Neural progenitor cell (in vitro differentiated cells): ENCODE results near the gene CNTD1. TPM values are rescaled to one million over a fixed set of nuclear protein-coding genes. Genes with fewer than 3 reads are reported as not detected.

ENCODE experiments used
- DNase-seq: peaks from one replicate; pipeline ENCODE4 v3.0.0-alpha.2; 2016; ENCODE audit warnings: low spot score
- H2AFZ ChIP-seq: fragments of 200-600 bp; sonication (generic); replicated peaks from 2 replicates; pipeline ENCODE4 v1.6.1; 2016; ENCODE audit warnings: antibody characterized with exemption
- H3F3A ChIP-seq: fragments of 200-600 bp; sonication (generic); 2 replicates; pipeline ENCODE4 v1.6.1; 2016; ENCODE audit warnings: antibody characterized with exemption, low read depth
- H3K27ac ChIP-seq: fragments of 200-600 bp; sonication (generic); 2 replicates; pipeline ENCODE4 v1.5.1; 2016; ENCODE audit warnings: mild to moderate bottlenecking
- H3K27me3 ChIP-seq: fragments of 200-600 bp; sonication (generic); 2 replicates; pipeline ENCODE4 v1.6.1; 2016; ENCODE audit warnings: mild to moderate bottlenecking, moderate library complexity
- H3K36me3 ChIP-seq: fragments of 200-600 bp; sonication (generic); 2 replicates; pipeline ENCODE4 v1.5.1; 2016
- H3K4me1 ChIP-seq: fragments of 200-600 bp; sonication (generic); 2 replicates; pipeline ENCODE4 v1.6.1; 2016; ENCODE audit warnings: mixed run types
- H3K4me2 ChIP-seq: fragments of 200-600 bp; sonication (generic); 2 replicates; pipeline ENCODE4 v1.6.1; 2016
- H3K4me3 ChIP-seq: fragments of 200-600 bp; sonication (generic); 2 replicates; pipeline ENCODE4 v1.5.1; 2016
- H3K79me2 ChIP-seq: fragments of 200-600 bp; sonication (generic); 2 replicates; pipeline ENCODE4 v1.6.1; 2016; ENCODE audit warnings: low read depth
- H3K9ac ChIP-seq: fragments of 200-600 bp; sonication (generic); 2 replicates; pipeline ENCODE4 v1.6.1; 2016
- H3K9me3 ChIP-seq: fragments of 200-600 bp; sonication (generic); 2 replicates; pipeline ENCODE4 v1.5.1; 2016; ENCODE audit warnings: low read depth
- H4K20me1 ChIP-seq: fragments of 200-600 bp; sonication (generic); 2 replicates; pipeline ENCODE4 v1.6.1; 2016; ENCODE audit warnings: low read depth
- H3K27ac Mint-ChIP-seq: 3 replicates; pipeline ENCODE4 v1.8.0; 2021; ENCODE audit warnings: mixed read lengths
- H3K27me3 Mint-ChIP-seq: 2 replicates; pipeline ENCODE4 v1.8.0; 2022; ENCODE audit warnings: low read depth, mild to moderate bottlenecking, inconsistent platforms, moderate library complexity, mixed read lengths; ENCODE audit not compliant: insufficient read depth
- H3K36me3 Mint-ChIP-seq: 3 replicates; pipeline ENCODE4 v1.8.0; 2021; ENCODE audit warnings: mixed read lengths
- H3K4me1 Mint-ChIP-seq: 3 replicates; pipeline ENCODE4 v1.8.0; 2021; ENCODE audit warnings: mixed read lengths
- H3K4me3 Mint-ChIP-seq: 3 replicates; pipeline ENCODE4 v1.8.0; 2021; ENCODE audit warnings: mild to moderate bottlenecking, moderate library complexity, mixed read lengths
- H3K9me3 Mint-ChIP-seq: 3 replicates; pipeline ENCODE4 v1.8.0; 2020; ENCODE audit warnings: mixed read lengths
- EZH2 ChIP-seq: fragments of 200-600 bp; sonication (generic); IDR thresholded peaks from 2 replicates; pipeline ENCODE4 v1.6.1; 2017; ENCODE audit warnings: antibody characterized with exemption, mild to moderate bottlenecking, moderate library complexity
- EZH2phosphoT487 ChIP-seq: fragments of 200-600 bp; sonication (generic); IDR thresholded peaks from 2 replicates; pipeline ENCODE4 v1.6.1; 2017; ENCODE audit warnings: antibody characterized with exemption
- total RNA-seq: library from RNA; depleted of rRNA; stranded (reverse); fragments of >200 nt; gene quantifications from 2 replicates; pipeline ENCODE4 v1.2.3, GENCODE V29; 2015; ENCODE audit warnings: low replicate concordance
- TF ChIP-seq, protein P1 (sequence below): fragments of 200-600 bp; sonication (generic); IDR thresholded peaks from 2 replicates; pipeline ENCODE4 v1.5.1; 2017; ENCODE audit warnings: antibody characterized with exemption, mild to moderate bottlenecking

The CNTD1 gene
- total RNA-seq, 1 donor from 2014 or later, result not detected

DNA sequence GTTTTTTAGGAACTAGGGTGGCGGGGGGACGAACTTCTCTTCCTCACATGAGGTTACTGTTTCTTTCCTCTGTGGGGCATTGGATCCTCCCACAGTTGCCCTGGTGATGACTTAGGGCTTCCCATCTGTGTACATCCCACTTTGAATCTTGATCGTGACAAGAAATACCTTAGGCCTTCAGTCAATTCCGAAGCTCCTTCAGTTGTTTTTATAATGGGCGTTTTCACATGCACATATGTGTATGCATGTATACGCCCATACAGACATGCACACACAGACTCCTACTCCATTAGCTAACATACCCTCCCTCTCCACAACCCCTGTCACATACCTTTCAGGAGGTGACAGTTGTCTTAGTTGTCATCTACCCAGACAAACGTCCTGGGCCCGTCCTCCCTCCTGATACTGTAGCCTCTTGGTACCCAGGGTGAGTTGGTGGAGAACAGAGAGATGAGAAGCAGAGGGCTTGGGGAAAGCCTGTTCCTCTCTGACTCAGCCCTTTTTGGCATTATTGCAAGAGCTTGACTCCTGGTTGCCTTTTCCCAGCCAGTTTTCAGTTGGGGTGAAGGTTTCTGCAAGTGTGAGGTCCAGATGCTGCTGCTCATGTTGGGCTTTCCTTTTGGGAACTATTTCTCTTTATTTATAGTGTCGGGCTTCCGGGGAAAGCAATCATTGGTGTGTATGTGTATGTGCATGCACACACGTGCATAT lies 43.5 kb downstream of the CNTD1 start:
- H3F3A ChIP-seq, result peaks cover 22% of the 10 kb centered on the region
- no peaks in the 10 kb centered on the region for H3K4me1 Mint-ChIP-seq
- no peak overlapping the region for H3K4me3 ChIP-seq
- H3K9me3 ChIP-seq, result no peaks in the 10 kb centered on the region
- no peaks in the 10 kb centered on the region for H3K4me1 ChIP-seq
- no peak overlapping the region for H3K4me3 Mint-ChIP-seq
- peaks cover 20% of the 10 kb centered on the region for H3K36me3 Mint-ChIP-seq
- no peaks in the 10 kb centered on the region for H3K79me2 ChIP-seq
- H3K27me3 Mint-ChIP-seq, result peaks cover 2% of the 10 kb centered on the region
- no peak overlapping the region for H3K27ac ChIP-seq
- no peak for DNase-seq
- no peak overlapping the region for H2AFZ ChIP-seq
- H3K27me3 ChIP-seq, result no peaks in the 10 kb centered on the region
- no peak overlapping the region for H3K4me2 ChIP-seq
- no peaks in the 10 kb centered on the region for H3K9me3 Mint-ChIP-seq
- no peaks in the 10 kb centered on the region for H4K20me1 ChIP-seq
- H3K9ac ChIP-seq, result no peak overlapping the region
- H3K36me3 ChIP-seq, result no peaks in the 10 kb centered on the region
- TF ChIP-seq, protein P1, sequence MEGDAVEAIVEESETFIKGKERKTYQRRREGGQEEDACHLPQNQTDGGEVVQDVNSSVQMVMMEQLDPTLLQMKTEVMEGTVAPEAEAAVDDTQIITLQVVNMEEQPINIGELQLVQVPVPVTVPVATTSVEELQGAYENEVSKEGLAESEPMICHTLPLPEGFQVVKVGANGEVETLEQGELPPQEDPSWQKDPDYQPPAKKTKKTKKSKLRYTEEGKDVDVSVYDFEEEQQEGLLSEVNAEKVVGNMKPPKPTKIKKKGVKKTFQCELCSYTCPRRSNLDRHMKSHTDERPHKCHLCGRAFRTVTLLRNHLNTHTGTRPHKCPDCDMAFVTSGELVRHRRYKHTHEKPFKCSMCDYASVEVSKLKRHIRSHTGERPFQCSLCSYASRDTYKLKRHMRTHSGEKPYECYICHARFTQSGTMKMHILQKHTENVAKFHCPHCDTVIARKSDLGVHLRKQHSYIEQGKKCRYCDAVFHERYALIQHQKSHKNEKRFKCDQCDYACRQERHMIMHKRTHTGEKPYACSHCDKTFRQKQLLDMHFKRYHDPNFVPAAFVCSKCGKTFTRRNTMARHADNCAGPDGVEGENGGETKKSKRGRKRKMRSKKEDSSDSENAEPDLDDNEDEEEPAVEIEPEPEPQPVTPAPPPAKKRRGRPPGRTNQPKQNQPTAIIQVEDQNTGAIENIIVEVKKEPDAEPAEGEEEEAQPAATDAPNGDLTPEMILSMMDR, result no peak
- TF ChIP-seq EZH2phosphoT487, result no peak
- no peak for TF ChIP-seq EZH2
- H3K27ac Mint-ChIP-seq, result no peak overlapping the region

DNA sequence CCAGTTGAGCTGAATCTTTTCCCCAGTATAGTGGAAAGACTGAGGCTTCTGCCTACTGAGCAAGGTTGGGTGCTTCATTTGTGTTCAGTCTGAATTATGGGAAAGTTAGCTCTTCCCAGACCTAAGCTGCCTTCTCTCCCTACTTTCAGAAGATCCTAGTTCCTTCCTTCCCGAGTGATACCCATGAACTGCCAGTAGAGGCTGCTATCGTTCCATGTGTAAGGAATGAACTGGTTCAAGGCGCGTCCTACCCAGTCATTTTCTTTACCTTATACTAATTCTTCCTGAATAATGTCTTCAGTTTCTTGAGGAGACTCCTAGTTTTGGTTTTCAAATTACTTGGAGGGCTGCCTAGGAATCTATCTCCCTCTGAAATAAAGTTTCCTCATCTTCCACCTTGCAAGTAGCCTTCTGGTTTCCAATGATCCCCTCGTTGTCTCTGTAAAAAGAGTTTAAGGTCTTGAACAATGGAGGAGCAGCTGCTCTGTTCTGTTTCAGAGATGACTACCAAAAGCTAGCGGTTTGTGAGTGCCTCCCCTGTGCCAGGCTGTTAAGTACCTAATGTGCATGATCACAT lies 44.8 kb downstream of the CNTD1 start:
- Mint-ChIP-seq H3K27ac (no peak overlapping the region), H3K27me3 (peaks cover 2% of the 10 kb centered on the region), H3K36me3 (peaks cover 15% of the 10 kb centered on the region)

DNA sequence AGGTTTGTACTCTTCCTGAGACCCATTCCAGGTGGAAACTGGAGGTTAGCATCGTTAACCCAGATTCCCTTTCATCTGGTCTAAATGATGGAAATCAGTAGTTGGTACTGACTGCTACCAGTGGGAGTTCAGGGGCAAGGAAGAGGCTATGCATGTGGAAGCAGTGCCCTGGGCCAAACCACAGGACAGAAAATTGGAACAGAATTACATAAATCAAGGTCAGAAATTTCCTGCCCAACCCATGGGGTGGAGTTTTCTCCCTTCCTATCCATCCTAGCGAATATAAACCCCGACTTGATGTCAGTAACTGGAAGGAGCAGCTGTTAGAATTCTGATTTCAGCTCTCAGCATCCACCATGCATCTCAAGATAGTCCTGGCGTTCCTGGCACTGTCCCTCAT lies 45.6 kb downstream of the CNTD1 start, which contains the start of gene AOC2:
Gene AOC2 (plus strand): TSS at position 310 of the 400 bp plus-strand sequence. CDS start 47 bp downstream, at position 357.
- no peak for DNase-seq
- H3K9ac ChIP-seq, result no peak within 1 kb of the TSS
- H3K27ac Mint-ChIP-seq, result no peak within 1 kb of the TSS
- TF ChIP-seq EZH2phosphoT487, result no peak
- TF ChIP-seq, protein P1, result no peak
- no peak for TF ChIP-seq EZH2
- no peaks in the 10 kb centered on the region for H4K20me1 ChIP-seq
- H3K4me3 Mint-ChIP-seq, result no peak within 1 kb of the TSS
- H3K9me3 Mint-ChIP-seq, result no peaks in the 10 kb centered on the region
- no peaks in the 10 kb centered on the region for H3K4me1 ChIP-seq
- H3K4me2 ChIP-seq, result no peak within 1 kb of the TSS
- no peak within 1 kb of the TSS for H2AFZ ChIP-seq
- no peak within 1 kb of the TSS for H3K27ac ChIP-seq
- peaks cover 2% of the 10 kb centered on the region for H3K27me3 Mint-ChIP-seq
- H3K4me1 Mint-ChIP-seq, result no peaks in the 10 kb centered on the region
- no peaks in the 10 kb centered on the region for H3K36me3 ChIP-seq
- H3K79me2 ChIP-seq, result no peaks in the 10 kb centered on the region
- peaks cover 22% of the 10 kb centered on the region for H3F3A ChIP-seq
- H3K9me3 ChIP-seq, result no peaks in the 10 kb centered on the region
- peaks cover 8% of the 10 kb centered on the region for H3K36me3 Mint-ChIP-seq
- no peaks in the 10 kb centered on the region for H3K27me3 ChIP-seq
- H3K4me3 ChIP-seq, result no peak within 1 kb of the TSS

More for the DNA sequence above, 44.8 kb downstream of the CNTD1 start:
- no peak overlapping the region for H3K4me3 Mint-ChIP-seq
- Histone ChIP-seq H3F3A (peaks cover 22% of the 10 kb centered on the region), H3K27me3 (no peaks in the 10 kb centered on the region), H3K36me3 (no peaks in the 10 kb centered on the region), H3K4me1 (no peaks in the 10 kb centered on the region), H3K4me3 (no peak overlapping the region), H4K20me1 (no peaks in the 10 kb centered on the region), H3K27ac (no peak overlapping the region), H3K4me2 (no peak overlapping the region), H3K79me2 (no peaks in the 10 kb centered on the region), H2AFZ (no peak overlapping the region), H3K9me3 (no peaks in the 10 kb centered on the region), H3K9ac (no peak overlapping the region)
- no peaks in the 10 kb centered on the region for H3K9me3 Mint-ChIP-seq
- TF ChIP-seq, protein P1, result peak; percentile 97
- no peak for TF ChIP-seq EZH2phosphoT487
- no peaks in the 10 kb centered on the region for H3K4me1 Mint-ChIP-seq
- DNase-seq, result peak; percentile 72
